Measurements from ENCODE around the gene MORC4.
A peak's percentile ranks its signal among the peaks of the same experiment; 100 is the strongest.
"Not testable (repeated sequence)": the region's sequence is repeated elsewhere in the genome, so short reads cannot be mapped to it uniquely, and the experiment has no call there.

The MORC4 gene

DNA sequence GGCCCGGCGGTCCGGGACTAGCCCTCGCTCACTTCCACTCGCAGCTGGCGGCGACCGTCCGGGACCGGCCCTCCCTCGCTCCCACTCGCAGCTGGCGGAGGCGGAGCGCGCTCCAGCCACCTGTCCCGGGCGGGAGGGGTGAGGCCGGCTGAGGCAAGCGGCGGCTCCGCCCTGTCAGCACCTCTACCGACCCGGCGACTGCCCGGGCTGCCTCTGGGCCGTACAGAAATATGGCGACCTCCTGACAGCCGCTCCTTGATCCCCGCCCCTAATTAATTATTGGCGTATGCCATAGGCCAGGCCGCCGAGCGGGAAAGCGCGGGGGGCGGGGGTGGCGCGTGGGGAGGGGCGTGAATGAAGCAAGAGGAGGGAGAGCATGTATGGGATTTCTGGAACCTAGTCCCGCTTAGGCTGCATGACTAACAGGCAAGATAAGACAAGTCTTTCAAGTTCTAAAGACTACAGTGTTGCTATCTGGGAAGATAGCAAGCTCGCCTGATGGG, at the start of gene MORC4:
Gene MORC4 (minus strand): TSS at position 200 of the 503 bp plus-strand sequence. CDS start 243 bp downstream, outside the sequence.
- peak; percentile 66 for DNase-seq

DNA sequence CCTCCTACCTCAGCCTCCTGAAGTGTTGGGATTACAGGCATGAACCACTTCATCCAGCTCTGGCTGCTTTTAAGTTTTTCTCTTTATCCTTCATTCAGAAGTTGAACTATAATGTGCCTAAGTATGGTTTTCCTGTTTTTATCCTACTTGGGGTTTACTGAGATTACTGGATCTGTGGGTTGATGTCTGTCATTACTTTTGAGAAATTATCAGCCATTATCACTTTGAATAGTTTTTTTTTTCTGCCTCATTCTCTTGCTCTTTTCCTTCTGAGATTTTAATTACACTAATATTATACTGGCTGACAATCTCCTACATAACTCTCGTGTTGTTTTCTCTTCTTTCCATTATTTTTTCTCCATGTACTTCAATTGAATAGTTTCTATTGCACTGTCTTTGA, 47.6 kb upstream of the MORC4 start:
- no peak for DNase-seq

DNA sequence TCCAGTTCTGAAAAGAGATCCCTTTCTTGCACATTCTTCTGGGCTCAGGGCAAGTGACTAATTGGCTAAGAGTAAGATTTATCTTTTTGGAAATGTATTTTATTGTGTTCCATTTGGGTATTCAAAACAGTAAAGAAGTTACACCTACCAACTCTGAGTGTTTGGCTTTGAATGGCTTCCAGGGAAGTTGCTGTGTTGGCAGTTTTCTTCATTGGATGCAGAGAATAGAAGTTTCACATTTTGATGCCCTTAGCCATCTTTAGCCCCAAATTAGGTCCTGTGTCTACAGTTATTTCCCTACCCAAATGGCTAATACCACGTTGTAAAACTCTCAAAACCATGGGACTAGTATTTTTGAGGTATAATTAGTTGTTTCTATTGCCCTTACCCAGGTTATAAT, 29.7 kb upstream of the MORC4 start:
- no peak for DNase-seq

DNA sequence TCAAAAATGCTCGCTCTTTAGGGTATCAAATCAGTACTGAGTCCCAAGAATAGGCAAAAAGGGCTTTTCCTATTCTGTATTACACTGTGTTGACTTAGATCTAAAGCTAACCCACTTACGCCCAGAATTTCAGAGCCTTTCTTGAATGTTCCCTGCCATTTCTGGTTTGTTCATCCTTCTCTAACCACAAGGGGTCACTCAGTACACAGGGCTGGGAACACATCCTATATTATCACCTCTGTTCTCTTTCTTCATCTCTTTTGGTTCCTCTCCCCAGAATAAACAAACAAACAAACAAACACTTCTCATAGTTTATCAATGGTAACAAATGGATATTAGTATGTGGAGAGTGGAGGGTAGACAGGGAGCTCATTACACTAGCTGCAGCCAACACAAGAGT, 25.5 kb upstream of the MORC4 start:
- DNase-seq: no peak

DNA sequence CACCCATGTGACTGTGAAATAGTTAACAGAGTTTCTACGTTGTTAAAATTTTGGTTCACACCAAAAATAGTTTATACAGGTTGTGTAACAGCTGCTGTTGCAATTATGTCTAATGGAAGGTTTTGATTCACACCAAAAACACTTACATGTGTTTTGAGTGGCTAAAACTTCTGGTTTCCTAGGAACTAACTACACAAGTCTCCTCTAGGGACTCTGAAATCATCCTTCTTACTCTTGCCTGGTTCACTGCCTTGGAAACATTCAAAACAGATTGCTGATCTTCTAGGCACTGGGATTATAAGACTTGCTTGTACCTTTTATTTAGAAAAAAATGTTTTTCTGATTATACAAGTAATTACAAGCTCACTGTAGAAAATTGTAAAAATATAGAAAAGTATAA, 14.9 kb upstream of the MORC4 start:
- no peak for DNase-seq

DNA sequence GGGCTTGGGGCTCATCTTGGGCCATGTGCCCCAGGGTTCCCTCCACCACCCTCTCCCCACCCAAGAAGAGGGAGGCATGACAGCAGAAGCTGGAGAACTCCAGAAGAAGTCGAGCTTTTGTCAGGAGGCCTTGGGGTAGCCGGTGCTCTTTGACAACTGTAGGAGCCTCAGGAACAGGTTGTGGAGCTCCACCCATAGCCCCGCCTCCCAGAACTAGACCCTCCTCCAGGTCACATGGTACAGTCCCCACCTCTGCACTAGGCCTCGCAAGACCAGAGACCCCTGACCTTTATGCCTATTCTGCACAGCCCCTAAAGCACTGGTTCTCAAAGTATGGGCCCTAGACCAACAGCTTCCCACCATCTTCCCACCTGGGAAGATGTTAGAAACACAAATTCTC, 8.0 kb upstream of the MORC4 start:
- DNase-seq: no peak

DNA sequence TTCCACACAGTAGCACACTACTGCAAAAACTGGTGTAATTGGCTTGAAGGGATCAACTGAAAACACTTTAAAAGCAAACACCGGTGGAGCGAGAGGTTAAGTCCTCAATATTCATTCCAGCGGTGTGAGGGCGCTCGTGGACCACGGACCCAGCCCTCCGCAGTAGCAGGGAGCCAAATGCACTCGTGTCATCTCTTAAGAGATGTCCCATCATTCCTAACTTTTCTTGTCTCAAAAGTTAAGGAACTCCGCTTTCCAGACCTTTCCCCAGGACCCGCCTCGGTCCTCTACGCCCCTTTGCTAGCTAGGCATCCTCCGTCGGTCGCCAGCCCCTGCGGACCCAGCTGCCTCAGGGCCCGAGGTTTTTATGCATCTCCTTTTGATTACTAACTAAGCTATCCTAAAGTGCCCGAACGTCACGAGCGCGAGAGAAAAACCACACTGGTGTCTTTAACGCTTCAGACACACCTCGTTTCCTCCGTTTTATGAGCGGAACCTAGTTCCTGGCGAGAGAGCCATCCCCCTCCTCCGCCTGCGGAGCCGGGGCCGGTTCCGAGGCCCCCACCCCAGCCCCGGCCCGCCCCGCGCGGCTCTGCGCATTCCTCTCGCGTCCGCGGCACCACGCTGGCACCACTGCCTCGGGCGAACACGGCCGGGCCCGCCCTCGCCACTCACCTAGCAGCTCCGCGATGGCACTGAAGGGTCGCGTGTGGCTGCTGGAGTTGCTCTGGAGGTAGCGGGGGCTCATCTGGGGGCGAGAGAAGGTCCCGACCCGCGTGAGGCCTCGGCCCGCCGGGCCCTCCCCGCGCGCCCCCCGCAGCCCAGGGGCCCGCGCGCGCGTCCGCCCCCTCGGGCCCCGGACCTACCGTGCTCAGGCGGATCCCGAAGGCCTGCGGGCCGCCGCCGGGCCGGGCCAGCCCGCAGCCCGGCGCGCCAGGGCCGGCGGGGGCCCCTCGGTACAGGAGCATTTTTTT, 723 bp downstream of the MORC4 start:
- DNase-seq: peak; percentile 37

DNA sequence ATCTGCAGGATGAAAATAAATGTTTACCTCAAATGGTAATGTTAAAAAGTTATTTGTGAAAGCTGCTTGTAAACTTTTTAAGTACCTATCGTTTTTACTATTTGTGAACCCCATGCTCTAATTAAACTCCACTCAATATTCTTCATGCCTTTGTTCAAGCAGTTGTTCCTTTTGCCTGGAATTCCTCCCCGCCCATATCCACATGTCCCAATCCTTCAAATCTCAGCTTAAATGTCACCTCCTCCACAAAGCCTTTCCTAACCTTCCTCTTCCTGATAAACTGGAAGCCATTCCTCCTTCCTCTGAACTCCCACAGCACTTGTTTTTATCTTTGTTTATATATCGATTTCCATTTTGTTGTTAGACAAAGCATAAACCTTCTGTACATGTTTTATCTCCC, 2.4 kb downstream of the MORC4 start:
- DNase-seq: no peak

DNA sequence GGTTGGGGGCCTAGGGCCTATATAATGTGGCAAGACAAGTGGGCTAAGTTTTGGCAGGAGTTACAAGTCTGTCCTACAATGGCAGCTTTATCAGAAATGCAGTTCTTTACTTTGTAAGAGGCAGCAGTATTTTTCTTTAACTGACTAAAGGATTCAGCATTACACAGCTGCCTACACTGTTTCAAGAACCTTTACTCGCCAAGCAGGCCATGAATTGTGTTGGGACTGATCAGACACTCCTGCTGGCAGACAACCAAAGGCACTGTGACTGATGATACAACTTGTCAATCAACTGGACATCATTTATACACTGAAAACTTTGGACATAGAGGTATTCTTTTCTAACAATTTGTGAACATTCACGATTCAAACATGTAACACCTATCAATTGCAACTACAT, 4.3 kb downstream of the MORC4 start:
- DNase-seq: no peak

DNA sequence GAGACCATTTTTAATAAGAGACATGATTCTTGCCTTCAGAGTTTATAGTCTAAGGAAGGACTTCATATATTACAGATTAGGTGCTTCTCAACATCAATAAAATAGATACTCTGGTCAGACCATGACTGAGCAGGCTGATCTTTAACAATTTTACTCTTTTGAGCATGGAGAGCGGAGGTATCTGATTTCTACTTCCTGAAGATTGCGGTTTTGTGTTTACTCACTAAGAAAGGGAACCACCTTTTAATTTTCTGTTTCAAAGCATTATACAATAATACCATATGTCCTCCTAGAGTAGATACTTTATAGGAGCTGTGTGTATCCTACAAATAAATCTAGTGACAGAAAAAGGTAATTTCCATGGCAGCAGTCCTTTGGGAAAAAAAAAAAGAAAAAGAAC, 12.5 kb downstream of the MORC4 start:
- no peak for DNase-seq

DNA sequence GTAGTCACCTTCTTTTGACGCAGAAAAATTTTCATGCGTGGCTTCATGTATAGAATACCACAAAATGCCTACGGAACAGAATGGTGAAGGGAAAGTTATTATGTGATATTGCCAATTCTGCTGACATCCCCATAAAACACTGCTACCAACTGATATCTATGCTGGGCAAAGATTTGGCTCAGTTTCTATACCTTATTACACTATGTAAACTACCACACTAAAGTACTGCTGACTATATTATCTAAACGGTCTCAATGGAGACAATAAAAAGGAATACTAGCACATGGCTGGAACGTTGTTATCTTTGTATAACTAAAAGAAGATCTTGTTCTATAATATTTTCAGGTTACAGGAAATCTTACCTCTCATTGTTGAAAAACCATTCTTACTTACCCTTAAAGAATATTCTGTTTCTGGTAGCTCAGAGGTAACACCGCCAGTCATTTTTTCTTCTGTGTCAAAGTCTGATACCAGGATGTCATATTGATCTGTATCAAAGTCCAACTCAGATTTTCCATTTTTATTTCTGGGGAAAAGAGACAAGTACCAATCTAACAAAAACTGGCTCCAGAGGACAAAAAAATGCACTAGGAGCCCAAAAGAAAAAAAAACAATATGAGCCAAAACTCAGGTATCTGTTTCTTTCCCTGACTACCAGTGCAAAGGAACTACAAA, 18.9 kb downstream of the MORC4 start:
- DNase-seq: no peak

DNA sequence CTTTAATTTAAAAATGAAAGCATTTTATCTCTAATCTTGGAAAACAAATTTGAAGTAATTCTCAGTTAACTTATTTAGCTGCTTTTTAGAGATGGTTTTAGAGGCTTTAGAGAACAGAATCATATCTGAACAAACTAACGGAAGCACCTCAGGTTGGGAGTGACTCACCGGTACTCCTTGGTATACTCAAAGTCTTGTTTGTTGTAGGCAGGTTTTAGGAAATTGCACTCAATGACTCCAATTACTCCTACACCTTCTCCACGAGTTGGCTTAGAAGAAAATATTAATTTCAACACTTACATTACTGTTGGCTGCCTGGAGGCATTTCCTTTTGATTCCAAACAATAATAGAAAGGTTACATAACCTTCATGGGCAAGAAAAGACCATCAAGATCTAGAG, 23.6 kb downstream of the MORC4 start:
- DNase-seq: no peak

DNA sequence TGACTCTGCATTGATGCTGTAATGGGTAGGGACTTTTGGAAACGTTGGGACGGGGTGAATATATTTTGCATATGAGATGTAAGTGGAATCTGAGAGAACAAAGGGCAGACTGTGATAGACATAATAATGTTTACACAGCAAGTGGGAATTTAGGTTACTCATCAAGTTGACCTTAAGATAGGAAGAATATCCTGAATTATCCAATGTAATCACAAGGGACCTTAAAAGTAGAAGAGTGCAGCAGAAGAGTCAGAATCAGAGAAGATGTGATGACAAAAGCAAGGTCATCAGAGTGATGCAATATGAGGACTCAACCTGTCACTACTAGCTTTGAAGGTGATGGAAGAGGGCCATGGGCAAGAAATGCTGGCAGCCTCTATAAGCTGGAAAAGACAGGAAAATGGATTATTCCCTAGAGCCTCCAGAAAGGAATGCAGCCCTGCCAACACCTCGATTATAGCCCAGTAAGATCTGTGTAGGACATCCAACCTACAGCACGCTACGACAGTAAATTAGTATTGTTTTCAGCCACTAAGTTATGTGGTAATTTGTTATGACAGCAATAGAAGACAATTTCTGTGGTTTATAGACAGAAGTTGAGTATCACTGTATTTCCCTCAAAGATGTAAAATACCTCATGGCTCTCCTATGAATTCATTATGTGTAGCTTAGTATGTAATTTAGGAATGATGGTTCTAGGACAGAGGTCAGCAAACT, 26.4 kb downstream of the MORC4 start:
- DNase-seq: no peak

DNA sequence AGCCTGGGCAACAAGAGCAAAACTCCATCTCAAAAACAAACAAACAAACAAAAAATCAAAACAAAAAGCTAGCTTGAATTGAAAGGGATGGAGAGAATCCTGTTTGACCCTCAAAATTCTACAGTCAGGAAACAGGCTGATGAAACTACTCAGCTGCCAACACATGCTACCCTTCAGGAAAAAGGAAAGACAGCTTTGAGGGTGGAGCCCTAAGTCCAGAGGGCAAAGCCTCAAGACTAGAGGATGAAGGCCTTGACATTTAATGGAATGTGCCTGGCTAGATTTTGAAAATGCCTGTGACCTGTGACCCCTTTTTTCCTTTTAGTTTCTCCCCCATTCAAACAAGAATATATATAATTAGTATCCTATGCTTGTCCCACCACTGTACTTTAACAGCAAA, 27.1 kb downstream of the MORC4 start:
- no peak for DNase-seq

DNA sequence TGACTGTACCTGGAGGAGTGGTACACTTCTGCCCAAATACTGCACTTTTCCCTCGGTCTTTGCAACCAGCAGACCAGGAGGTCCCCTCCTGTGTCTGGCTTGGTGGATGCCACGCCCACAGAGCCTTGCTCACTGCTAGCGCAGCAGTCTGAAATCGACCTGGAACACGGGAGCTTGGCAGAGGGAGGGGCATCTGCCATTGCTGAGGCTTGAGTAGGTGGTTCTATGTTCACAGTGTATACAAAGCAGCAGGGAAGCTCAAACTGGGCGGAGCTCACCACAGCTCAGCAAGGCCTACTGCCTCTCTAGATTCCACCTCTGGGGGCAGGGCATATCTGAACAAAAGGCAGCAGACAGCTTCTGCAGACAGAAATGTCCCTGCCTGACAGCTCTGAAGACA, 33.5 kb downstream of the MORC4 start:
- DNase-seq: not testable (repeated sequence)

DNA sequence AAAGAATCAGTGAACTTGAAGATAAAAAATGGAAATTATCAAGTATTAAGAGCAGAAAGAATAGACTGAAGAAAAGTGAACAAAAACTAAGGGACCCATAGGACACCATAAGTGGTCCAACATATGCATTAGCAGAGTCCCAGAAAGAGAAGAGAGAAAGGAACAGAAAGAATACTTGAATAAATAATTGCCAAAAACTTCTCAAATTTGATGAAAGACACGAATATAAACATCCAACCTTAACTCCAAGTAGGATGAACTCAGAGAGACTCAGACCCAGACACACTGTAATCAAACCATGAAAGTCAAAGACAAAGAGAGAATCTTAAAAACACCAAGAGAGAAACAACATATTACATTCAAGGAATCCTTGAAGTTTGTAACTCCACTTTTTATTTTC, 35.7 kb downstream of the MORC4 start:
- no peak for DNase-seq

DNA sequence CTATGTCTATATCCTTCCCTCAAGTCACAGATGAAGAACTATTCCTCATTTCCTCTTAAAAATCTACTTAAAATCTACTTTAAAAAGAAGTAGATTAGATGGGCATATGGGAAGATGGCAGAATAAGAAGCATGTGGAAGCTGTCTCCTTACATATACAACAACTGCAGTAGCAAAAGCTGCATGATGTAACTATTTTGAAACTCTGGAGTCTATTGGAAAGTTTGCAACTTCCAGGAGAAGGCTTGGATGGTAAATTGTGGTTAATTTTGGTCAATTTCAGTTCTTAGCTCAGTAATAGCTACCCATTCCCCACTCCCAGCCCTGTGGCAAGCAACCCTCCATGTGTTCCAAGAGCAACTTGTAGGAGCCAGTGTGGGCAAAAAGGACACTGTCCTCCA, 36.9 kb downstream of the MORC4 start:
- DNase-seq: no peak

DNA sequence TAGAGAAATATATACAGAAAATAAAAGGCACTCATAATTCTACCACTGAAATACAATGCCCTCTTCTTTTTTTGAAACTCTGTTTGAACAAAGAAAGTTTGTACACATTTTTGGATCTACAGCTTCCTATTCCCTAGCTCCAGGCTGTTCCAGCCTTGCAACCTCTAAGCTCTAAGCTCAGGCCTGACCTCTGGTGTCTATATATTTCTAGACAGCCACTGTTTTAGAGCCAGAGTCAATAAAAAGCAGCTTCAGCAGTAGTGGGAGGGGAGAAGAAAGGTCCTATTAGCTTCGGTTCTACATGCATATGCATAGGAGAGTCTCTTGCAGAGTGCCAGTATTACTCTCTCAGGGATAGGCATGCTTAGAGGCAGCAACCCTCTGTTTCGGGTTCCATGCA, 40.1 kb downstream of the MORC4 start:
- DNase-seq: no peak

DNA sequence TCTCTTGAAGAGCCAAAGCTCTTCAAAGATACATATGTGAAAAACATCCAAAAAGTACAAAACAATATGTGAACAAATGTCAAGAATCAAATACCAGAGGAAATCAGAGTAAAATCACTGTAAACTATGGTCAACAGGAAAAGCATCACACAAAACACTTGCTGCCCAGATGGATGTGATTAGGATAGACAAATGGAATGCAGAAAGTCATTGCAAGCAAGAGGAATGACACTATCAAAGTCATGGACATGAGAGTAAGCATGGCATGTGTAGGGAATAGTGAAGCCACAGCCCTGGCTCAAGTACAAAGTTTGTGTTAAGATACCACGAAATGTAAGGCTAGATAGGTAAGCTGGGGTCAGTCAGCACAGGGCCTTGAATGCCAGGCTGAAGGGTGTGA, 42.2 kb downstream of the MORC4 start:
- DNase-seq: no peak

DNA sequence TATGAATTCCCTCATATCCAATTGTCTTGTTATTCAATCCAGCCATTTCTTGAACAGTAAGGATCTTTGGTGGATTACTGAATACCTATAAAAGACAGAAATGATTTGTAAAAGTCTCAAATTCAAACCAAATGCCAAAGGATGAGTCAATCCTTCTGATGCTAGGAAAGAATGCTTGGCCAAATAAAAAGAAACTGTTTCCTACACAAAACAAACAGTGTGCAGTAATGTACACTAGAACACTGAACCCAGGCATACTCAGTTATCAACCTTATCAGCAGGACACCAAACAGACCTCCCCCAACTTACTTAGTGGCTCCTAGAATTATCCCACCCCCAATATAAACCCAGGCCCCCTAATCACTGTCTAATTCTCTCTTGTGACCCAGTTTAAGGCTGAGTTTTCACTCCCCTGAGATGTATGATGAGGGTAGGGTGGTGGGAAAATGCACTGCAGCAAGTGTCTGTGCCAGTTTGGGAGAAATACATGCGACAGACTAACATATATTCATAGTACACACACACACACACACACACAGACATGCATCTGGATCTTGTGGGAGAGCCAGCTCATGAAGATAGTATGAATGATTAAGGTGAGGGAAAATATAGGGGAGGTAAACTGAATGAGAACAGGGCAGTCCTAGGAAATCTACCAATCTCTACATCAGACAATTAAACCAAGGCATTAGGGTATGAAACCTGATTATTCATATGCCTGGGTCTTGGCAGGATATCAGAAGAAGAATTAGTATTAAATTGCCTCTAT, 44.8 kb downstream of the MORC4 start:
- DNase-seq: no peak

DNA sequence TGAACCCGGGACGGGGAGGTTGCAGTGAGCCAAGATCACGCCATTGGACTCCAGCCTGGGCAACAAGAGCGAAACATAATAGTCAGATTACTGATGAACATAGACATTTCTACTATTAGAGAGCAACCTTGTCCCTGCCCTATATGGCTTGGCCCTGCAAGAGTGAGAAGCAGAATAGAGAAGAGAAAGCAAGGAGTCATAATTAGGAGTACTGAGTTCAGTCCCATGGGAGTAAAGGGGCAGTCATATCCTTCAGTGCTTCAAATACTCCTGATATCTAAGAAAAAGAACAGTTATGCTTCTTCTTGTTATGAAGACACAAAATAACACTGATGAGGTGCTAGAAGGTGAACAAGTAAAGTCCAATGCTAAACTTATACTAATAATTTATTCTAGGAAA, 46.0 kb downstream of the MORC4 start:
- DNase-seq: no peak

DNA sequence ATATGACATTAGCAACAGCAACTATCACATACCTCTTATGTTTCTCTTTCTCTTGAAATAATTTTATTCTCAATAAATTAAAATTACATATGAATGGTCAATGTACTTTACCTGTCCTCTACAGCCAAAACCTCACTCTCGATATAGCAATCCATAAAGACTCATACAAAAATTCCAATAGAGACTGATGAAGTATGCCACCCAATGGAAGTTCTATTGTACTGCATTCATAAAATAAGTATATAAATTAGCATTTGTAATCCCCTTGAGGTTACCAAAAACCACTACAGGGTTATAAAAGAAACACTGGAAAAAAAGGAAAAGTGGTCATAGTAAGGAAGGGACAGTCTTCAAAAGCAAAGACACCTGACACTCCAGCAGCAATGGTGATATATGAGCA, 47.0 kb downstream of the MORC4 start:
- no peak for DNase-seq

DNA sequence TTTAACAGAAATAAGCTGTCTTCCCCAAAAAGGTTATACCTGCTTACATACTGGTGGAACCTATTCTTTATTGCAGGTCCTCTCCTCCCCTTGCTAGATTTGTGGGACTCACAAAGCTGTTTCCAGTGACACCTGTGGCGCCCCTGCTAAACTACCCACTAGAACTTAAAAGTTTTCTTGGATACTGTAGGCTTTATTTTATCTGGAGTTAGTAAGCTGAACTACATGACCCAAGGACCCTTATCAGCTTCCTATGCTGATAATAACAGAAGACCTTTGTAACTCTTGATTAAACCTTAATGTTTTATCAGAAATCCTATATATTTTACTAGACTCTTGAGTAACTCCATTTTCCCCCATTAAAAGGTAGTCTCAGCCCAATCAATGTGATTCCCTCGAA, 47.5 kb downstream of the MORC4 start:
- DNase-seq: no peak
